HG03045 (cell line): ENCODE data around the gene FCGR3A.

ENCODE experiments used
- ATAC-seq: cut with Tn5 transposase; IDR thresholded peaks from one replicate; pipeline ENCODE4 v1.9.1; 2021; ENCODE audit warnings: mild to moderate bottlenecking, moderate library complexity; ENCODE audit not compliant: unreplicated experiment

Gene FCGR3A

GRCh38 chr1:161505686-161506085 lies 43.9 kb downstream of the FCGR3A start:
- ATAC-seq = no peak

DNA sequence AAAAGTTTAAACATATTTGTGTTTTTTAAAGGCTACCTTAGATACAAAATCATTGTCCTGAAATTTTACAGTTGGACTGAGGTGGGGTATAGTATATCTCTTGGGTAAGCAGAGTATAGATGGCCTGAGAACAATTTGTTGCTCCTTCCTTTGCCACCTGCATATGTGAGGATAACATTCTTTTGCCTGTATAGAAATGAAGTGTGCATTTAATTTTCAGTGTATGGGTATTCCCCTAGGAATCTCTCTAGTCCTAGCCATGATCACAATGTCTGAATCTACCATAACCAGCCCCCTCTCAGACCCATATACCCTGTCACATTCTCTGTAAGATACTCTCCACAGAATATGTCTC lies 46.2 kb downstream of the FCGR3A start:
- ATAC-seq = no peak

GRCh38 chr1:161502641-161503393 lies 46.8 kb downstream of the FCGR3A start:
- no peak for ATAC-seq

- ATAC-seq = no peak
Measured at GRCh38 chr1:161502181-161502580, 47.4 kb downstream of the FCGR3A start.

DNA sequence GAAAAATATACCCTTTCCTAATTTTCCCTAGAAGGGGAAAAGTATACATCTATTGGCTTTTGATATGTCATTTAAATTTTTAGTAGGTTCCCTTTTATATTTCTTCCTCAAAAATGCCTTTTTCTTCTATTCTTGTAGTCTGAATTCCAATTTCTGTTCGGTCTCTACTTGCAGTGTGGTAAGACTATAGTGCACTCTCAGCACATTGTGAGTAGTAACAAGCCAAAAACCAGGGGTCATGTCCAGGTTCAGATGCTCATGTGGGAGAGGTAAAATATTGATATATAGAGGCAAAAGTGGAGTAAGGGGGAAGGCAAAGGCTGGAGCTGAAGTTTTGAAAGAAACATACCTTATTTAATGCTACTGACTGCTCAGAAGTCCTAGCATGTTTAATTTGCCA lies 48.4 kb downstream of the FCGR3A start:
- no peak for ATAC-seq

GRCh38 chr1:161499099-161500039 lies 50.2 kb downstream of the FCGR3A start:
- ATAC-seq = no peak

- no peak for ATAC-seq
Measured at GRCh38 chr1:161498646-161499045, 51.0 kb downstream of the FCGR3A start.

GRCh38 chr1:161497961-161498360 lies 51.7 kb downstream of the FCGR3A start:
- no peak for ATAC-seq

- no peak for ATAC-seq
Measured at GRCh38 chr1:161495490-161495889, 54.1 kb downstream of the FCGR3A start.

GRCh38 chr1:161494091-161494735 lies 55.4 kb downstream of the FCGR3A start:
- no peak for ATAC-seq

DNA sequence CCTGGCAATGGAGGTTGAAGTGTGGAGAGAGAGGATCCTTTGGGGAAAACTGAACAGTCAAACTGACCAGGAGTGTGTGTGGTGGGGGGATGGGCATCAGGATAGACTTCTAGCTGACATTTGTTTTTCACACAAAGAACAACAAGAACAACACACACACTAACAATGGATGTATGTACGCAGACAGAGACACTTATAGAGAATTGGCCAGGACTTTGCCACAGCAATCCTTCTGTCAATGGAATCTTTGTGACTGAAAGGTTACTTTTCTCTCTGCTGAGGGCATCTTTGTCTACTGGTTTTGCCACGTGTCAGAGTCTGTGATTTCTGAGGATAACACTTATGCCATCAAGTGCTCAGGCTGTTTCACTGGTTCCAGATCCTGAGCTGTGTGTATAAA lies 56.8 kb downstream of the FCGR3A start:
- no peak for ATAC-seq
